HG02759 (cell line): Measurements from ENCODE around the gene PRPF18.

Source experiments
- ATAC-seq: cut with Tn5 transposase; IDR thresholded peaks from one replicate; pipeline ENCODE4 v1.9.1; 2021; ENCODE audit warnings: mild to moderate bottlenecking, moderate library complexity; ENCODE audit not compliant: unreplicated experiment

PRPF18 gene

DNA sequence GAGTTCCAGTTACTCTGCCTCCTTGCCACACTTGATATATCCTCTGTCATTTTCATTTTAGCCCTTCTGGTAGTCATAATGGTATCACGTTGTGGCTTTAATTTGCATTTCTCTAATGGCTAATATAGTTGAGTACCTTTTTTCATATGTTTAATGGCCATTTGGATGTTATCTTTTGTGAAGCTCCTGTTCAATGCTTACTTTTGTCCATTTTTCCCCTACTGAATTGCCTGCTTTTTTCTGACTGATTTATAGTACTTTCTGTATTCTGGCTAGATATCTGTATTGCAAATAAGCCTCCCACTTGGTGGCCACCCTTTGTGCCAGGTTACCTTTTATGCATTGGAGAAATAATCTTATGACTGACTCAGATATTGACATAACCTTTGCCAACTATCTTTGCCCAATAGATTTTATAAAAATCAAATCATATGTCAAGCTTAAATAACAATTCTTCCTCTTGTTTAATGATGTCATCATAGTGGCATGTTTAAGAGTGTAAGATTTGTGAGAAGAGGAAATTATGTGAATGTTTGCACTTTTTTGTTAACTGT lies 50.6 kb downstream of the PRPF18 start:
- no peak for ATAC-seq

DNA sequence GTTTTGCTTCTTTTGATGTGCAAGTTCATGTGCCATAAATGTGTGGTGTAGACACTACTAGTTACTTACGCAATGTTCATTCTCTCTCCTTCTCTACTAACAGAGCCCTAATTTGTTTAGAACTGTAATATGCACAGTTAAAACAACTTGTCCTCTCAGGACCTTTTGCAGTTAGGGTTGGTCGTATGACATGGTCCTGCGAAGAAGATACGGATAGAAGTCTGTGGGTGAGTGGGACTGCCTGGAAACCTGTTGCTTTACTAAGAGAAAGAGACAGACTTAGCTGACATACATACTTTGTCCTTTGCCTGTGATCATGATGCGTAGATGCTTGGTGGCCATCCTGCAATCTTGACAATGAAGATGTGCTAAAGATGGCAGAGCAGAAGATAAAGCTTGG lies 51.1 kb downstream of the PRPF18 start:
- no peak for ATAC-seq

DNA sequence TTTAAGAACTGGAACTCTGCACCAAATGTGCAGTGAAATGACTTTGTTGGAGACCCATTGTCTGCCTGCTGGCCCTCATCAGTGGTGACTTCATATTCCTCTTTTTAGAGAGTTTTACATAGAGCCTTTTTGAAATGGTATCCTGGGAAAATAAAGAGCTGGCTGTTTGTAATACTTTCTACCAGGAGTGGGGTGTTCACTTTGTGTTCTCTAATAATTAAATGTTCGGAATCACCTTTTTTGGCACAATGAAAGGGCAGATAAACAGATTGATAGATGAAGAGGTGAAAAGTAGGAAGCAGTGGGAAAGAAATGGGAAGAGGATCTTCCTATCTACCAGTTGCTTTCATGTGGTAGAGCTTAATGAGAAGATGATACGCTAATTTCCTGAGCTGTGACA lies 55.5 kb downstream of the PRPF18 start:
- ATAC-seq: no peak

GRCh38 chr10:13643016-13643415 lies 56.3 kb downstream of the PRPF18 start:
- ATAC-seq: no peak

GRCh38 chr10:13644866-13645265 lies 58.1 kb downstream of the PRPF18 start:
- ATAC-seq: no peak

DNA sequence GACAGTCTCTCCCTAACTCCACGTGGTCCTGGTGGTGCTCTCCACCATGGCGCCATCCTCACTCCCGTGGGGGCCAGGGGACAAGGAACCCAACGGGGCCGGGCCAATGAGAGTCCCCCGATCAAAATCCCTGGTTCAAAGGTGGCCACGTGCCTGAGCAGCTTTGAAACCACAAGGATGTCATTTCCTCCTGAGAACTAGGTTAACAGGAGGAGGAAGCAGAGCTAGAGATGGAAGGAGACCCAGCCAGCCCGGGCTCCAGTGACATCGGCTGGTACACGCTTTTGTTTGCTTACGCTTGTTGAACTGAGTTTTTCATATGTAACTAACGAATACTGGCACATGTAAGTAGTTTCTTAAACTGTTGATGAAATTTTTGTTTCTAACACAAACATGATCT lies 61.7 kb downstream of the PRPF18 start:
- ATAC-seq: no peak

GRCh38 chr10:13649844-13650520 lies 63.2 kb downstream of the PRPF18 start:
- peak; percentile 67 for ATAC-seq

DNA sequence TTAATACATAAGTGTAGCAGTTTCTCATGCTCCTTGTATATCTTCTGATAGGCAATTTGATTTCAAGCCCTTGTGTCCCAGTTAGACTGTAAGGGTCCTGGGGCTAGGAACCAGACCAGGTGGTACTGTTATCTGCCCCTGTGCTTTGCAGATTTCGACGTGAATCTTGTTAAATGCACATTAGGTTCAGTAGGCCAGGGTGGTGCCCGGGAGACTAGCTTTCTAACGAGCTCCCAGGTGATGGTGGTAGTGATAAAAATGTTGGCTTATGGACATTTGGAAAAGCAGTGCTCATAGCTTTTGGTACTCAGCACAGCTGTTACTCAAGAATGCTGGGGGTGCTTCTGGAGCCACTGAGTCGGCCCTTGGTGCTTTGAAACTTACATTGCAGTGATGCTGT lies 64.2 kb downstream of the PRPF18 start:
- ATAC-seq: no peak

DNA sequence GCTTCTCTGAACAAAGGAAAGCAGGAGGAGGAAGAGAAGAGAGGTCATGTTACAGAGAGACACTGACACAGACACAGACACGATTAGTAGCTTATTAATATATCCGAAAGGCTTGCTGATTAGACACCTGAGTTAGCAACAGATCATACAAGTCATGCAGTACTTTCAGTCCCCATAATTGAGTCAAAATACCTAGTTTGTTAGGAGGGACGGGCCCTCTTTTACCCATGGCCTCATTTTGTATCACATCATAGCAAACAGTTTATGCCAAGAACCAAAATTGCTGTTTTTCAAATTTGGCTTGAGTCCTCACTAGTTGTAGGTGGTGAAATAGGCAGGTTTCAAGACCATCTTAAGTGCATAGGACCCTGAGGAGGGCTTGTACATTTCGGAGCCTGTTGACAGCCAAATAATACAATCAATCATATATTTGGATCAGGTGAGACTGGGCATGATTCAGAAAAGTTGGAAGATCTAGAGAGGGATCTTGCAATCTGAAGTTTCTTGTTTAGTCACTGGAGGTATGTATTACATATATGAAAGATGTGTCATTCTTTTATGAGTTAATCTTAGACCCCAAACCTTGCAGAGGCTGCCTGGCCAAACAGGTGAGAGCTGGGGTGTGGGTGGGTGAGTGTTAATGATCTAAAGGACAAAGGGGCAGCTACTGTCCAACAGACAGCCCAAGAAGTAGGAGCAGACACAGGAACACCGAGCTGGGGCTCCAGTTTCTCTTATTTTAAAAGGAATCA lies 65.4 kb downstream of the PRPF18 start:
- no peak for ATAC-seq

- ATAC-seq: no peak
Measured at GRCh38 chr10:13652860-13653259, 66.1 kb downstream of the PRPF18 start.

DNA sequence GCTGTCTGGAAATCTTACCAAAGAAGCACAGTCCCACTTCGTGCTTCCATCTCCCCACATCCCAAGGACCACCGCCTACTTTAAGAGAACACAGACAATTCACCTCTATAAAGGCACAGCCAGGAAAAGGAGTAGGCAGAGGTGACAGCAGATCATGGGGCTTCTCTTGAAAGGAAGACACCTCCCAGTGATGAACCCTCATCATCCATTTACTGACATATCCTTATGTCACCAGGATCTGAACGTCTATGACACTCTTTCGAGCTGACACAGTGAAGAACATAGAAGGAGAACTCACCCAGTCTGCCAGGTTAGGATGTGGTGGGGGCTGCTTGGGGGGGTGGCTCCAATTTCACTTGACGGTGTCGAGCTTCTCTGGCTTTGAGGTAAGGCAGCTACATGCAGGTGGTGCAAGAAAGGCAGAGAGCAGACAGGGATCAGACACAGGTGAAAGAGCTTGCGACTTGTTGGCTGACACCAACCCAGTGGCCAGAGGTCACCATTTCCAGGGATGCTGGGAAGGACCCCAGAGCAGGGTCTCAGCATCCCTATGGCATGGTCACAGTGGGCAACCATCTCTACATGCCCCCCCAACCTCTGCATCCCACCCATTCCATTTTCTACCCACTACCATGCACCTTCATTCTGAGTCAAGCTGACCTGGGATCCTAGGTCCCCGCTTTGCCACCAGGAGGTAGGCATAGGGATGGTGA lies 67.5 kb downstream of the PRPF18 start:
- ATAC-seq: no peak

- ATAC-seq: no peak
Measured at GRCh38 chr10:13654846-13655245, 68.1 kb downstream of the PRPF18 start.

GRCh38 chr10:13656337-13657100 lies 69.8 kb downstream of the PRPF18 start:
- ATAC-seq: no peak

GRCh38 chr10:13657101-13657680 lies 70.4 kb downstream of the PRPF18 start:
- ATAC-seq: no peak

DNA sequence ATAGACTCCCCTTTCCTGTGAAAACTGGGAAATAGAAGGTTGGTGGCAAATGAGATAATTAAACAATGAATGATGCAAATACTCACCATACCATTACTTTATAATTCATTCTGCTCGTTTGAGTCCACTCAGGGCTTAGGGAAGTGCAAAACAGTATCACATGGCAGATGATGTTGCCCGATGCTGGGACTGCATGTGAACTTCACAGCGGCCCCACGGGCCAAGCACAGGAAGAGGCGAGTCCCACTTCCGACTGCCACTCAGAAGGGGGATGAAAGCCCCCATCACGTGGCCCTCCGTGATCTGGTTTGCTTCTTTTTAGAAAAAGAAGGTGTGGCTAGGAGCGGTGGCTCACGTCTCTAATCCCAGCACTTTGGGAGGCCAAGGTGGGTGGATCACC lies 71.5 kb downstream of the PRPF18 start:
- ATAC-seq: peak; percentile 43

DNA sequence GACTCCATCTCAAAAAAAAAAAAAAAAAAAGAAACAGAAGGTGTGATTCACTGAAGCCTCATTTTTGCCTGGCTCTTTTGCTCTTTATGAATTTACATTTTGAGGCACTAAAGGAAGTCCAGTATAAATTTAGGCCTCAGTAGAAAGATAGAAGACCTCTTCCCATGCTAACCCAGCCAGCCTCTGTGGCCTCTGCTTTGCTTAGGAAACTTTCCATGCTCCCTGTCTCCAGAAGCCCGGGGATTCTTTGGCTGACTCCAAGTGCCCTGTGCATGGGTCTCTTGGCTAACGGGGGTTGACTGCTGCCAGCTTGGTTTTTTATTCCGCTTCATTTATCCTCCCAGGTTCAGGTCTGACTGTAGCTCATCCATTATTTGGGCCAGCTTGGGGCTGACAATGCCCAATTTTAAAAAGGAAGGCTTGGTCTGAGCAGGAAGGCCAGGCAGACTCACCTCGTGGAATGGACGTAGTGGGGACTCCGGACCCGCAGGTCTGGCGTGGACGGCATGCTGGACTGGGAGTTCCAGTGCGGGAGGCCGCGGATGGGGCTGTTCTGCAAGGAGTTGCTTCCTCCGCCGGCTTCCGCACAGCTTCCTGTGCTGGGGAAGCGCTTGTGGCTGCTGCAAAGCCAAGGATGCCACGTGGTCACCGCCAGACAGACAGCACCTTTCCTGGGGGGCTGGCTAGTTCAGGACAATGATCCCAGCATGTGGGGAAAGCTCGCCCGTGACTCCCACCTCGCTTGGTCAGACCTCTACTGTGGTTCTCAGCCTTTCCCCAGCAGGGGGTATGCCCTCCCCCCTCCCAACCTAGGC lies 72.3 kb downstream of the PRPF18 start:
- no peak for ATAC-seq

DNA sequence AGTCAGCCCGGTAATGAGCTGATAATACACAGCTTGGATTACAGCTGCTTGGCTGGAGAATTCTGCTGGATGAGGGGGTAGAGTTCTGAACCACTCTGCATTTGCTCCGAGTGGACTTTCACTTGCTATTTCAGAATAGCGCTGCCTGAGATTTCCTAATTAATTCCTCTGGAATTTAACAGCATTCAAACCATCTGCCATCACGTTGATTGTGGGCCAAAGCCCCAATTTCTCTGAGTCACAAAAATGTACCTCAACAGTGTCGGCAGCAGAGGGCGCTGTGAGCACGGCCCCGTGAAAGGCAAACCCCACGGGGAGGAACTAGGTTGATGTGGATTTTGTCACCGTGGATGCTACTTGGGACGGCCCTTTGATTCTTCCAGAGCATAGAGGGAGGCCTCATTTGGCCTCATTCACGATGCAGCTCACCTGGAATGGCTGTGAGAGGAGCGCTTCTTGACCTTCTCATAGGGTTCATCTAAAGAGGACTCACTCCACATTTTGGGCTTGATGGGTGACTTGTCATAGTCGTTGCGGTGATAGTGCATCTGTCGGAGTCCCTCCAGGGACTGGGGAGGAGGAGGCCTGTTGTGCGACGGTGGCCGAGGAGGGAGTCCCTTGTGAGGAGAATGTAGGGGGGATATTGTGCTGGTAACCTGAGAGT lies 73.3 kb downstream of the PRPF18 start:
- peak; percentile 52 for ATAC-seq

DNA sequence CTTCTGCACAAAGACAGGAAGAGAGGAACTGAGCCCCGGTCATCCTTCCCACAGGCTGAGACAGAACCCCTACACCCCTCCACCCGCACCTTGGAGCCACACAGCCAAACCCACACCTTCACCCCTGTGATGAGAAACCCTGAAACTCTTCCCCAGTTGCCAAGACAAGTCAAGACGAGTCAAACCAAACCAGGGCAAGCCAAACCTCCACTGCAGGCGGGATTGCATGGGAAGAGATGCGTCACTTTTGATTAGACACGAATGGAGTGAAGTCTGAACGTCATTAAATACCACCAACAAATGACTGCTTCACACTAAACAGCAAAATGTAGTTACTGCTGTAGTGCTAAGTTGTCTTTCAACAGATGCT lies 73.8 kb downstream of the PRPF18 start:
- no peak for ATAC-seq

GRCh38 chr10:13661256-13661655 lies 74.5 kb downstream of the PRPF18 start:
- no peak for ATAC-seq
